ENCODE results near the gene OR52A1.

DNA sequence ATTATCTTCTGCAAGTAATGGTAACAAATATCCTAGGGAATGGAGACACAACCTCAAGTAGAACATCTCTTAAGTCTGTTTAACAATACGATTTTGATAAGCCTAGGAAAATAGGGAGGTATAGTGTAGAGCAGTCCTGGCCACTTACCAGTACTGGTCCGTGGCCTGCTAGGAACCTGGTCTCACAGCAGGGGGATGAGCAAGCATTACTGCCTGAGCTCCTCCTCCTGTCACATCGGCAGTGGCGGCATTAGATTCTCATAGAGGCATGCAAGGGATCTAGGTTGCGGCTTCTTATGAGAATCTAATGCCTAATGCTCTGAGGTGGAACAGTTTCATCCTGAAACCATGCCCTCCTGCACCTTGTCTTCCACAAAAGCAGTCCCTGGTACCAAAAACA is 41.5 kb upstream of the OR52A1 start:
- TF ChIP-seq TSHZ1 (tag by site-specific recombination; IDR thresholded peaks at IDR 0.05; ENCODE audit: borderline replicate concordance) (no peak), ZBTB48 (tag by site-specific recombination; IDR thresholded peaks at IDR 0.05) (no peak), PRDM10 (tag by site-specific recombination; IDR thresholded peaks at IDR 0.05) (no peak), CTCF (tag by site-specific recombination; IDR thresholded peaks at IDR 0.05) (no peak), MEIS1 (CRISPR knock-in tag; IDR thresholded peaks at IDR 0.05; ENCODE audit: borderline replicate concordance) (no peak), ZNF404 (tag by site-specific recombination; IDR thresholded peaks at IDR 0.05) (no peak), ZNF174 (tag by site-specific recombination; IDR thresholded peaks at IDR 0.05) (no peak), ZNF274 (IDR thresholded peaks at IDR 0.05; ENCODE audit: low read length) (no peak), ZNF274 (tag by site-specific recombination; IDR thresholded peaks at IDR 0.05; ENCODE audit: borderline replicate concordance) (no peak), ZNF558 (tag by site-specific recombination; IDR thresholded peaks at IDR 0.05) (no peak), ZNF514 (tag by site-specific recombination; IDR thresholded peaks at IDR 0.05) (no peak), ZNF398 (tag by site-specific recombination; IDR thresholded peaks at IDR 0.05) (no peak), PATZ1 (tag by site-specific recombination; IDR thresholded peaks at IDR 0.05) (no peak), BCL11A (tag by site-specific recombination; IDR thresholded peaks at IDR 0.05; ENCODE audit: low read depth) (no peak)
